D721Med (cell line): ENCODE measurements around the gene TBCCD1.
A peak's percentile ranks its signal among the peaks of the same experiment; 100 is the strongest.

Source experiments
- DNase-seq: peaks from one replicate; pipeline ENCODE4 v3.0.0; 2011; ENCODE audit warnings: low spot score; ENCODE audit not compliant: insufficient read length
- FAIRE-seq: peaks from 2 replicates; lab custom pipeline; 2011; peaks lifted over from hg19 to GRCh38; lab: Jason Lieb, UNC
- CTCF ChIP-seq: IDR thresholded peaks from 2 replicates; pipeline ENCODE4 v1.5.1; 2012; ENCODE audit warnings: mild to moderate bottlenecking, control low read depth; ENCODE audit not compliant: insufficient read depth; ENCODE audit errors: missing control alignments

The TBCCD1 gene

DNA sequence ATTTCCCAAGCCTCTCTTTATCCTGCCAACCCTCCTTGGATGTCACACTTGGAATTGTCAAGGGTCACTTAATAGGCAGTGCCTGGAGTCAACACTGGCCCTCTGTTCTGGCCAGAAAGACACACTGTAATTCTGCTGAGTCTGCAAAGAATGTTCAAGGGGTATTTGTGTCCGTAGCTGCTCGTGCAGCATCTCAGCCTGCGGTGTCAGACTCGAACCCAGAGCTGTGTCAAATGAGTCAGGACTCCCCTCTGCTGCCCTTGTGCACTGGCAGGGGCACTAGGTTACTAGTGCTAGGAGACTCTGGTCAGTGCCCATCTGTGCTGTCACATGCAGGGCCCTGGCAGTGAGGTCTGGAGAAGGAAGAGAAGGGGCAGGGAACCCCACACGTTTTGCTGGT is 44.9 kb upstream of the TBCCD1 start:
- FAIRE-seq, result no peak
- DNase-seq, result no peak
- TF ChIP-seq CTCF, result no peak

DNA sequence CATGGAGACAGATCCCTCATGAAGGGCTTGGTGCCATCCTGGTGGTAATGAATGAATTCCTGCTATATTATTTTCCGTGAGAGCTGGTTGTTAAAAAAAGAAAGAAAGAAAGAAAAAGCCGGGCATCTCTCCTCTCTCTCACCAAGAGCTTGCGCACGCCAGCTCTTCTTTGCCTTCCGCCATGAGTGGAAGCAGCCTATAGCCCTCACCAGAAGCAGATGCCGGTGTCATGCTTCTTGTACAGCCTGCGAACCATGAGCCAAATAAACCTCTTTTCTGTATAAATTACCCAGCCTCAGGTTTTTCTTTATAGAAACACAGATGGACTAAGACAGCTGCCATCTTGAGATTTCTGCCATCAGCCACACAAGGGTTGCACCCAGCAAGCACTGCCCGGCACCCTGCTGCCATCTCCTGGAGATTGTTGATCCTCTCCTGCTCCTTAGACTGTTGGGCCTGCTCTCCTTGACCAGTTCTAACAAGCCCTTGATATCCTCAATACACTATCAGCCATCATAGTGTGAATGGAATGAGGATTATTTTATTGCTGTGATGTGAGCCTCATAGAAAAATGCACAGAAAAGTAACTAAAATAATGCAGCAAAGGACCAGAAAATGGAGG is 42.2 kb upstream of the TBCCD1 start:
- FAIRE-seq (no peak), DNase-seq (no peak)
- TF ChIP-seq CTCF, result peak; percentile 14

DNA sequence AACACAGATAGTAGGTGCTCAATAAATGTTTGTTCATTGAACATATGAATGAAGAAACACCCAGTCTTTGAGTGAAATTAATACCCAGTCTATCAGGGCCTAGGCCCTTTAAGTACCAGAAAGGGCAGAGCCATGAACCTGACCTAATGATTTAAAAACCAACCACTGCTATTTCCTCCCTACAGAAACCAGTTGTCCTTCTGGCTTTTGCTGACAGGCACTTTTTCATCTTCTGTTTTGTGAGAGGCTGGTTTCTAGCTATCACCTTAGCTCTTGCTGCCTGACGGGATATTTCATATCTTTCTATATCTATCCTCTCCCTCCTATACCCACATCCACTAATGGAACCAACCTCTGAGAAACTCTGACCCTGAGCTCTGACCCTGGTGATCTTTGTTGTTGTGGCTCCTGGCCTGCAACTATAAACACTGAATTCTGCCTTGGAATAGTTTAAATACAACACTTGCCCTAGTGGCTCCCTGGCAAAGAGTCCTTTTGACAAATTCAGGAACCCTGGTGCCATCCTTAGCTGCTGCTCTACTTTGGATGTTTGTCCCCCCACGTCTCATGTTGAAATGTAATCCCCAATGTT is 41.6 kb upstream of the TBCCD1 start:
- no peak for FAIRE-seq
- TF ChIP-seq CTCF, result no peak
- no peak for DNase-seq

GRCh38 chr3:186605561-186606545 is 38.7 kb upstream of the TBCCD1 start:
- FAIRE-seq (no peak), DNase-seq (no peak)
- TF ChIP-seq CTCF, result no peak

GRCh38 chr3:186605078-186605477 is 37.9 kb upstream of the TBCCD1 start:
- FAIRE-seq, result no peak
- no peak for TF ChIP-seq CTCF

DNA sequence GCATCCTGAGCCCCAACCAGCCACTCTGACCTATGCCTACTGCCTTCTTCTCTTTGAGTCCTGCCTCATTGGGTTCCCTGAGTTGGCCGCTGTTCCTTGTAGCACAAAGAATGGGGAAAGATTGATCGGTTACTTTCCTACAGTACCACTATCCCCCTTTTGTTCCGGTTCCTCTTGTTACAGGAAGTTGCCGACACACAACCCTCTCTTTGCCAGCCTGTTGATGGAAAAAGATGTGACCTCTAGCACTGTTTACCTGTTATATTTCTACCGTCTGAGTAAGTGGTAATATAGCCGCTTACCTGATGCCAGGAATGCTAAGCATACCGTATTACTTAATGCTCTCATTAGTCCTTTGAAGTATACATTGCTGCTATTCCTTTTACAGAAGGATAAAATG is 36.0 kb upstream of the TBCCD1 start:
- no peak for TF ChIP-seq CTCF
- DNase-seq (no peak), FAIRE-seq (no peak)

More at GRCh38 chr3:186605078-186605477, 37.9 kb upstream of the TBCCD1 start:
- DNase-seq, result no peak
